NK-92 (cell line): Measurements from ENCODE around the gene MT1H.
"Not testable (repeated sequence)": the region's sequence is repeated elsewhere in the genome, so short reads cannot be mapped to it uniquely, and the experiment has no call there.

Experiments
- DNase-seq: peaks from one replicate; lab custom pipeline; 2025; ENCODE audit not compliant: unreplicated experiment; lab: John Stamatoyannopoulos, UW

MT1H gene

GRCh38 chr16:56669005-56669839 is at the start of gene MT1H:
Gene MT1H (plus strand): TSS chr16:56669814. CDS start chr16:56669885, 71 bp downstream.
- DNase-seq, result no peak

- no peak for DNase-seq
These were observed 49.2 kb upstream of the MT1H start for GRCh38 chr16:56620339-56620897.

GRCh38 chr16:56621665-56622445 is 47.8 kb upstream of the MT1H start:
- DNase-seq, result not testable (repeated sequence)

GRCh38 chr16:56623184-56623583 is 46.4 kb upstream of the MT1H start:
- not testable (repeated sequence) for DNase-seq

- DNase-seq, result no peak
These were observed 46.0 kb upstream of the MT1H start for GRCh38 chr16:56623637-56624036.

- DNase-seq, result no peak
These were observed 44.3 kb upstream of the MT1H start, which contains the start of gene MT1E for GRCh38 chr16:56625140-56625942. Gene MT1E (plus strand): TSS chr16:56625781. CDS start chr16:56625852, 71 bp downstream.

- no peak for DNase-seq
These were observed 43.5 kb upstream of the MT1H start for GRCh38 chr16:56625943-56626654.

GRCh38 chr16:56626685-56627084 is 42.9 kb upstream of the MT1H start:
- no peak for DNase-seq

GRCh38 chr16:56628486-56629350 is 40.9 kb upstream of the MT1H start:
- no peak for DNase-seq

GRCh38 chr16:56629531-56629930 is 40.1 kb upstream of the MT1H start:
- no peak for DNase-seq

- DNase-seq, result no peak
These were observed 39.5 kb upstream of the MT1H start for GRCh38 chr16:56630134-56630533.

- no peak for DNase-seq
These were observed 38.4 kb upstream of the MT1H start for GRCh38 chr16:56631197-56631596.

- DNase-seq, result no peak
These were observed 37.8 kb upstream of the MT1H start for GRCh38 chr16:56631832-56632155.

- DNase-seq, result no peak
These were observed 37.3 kb upstream of the MT1H start, which contains the start of gene MT1M for GRCh38 chr16:56632156-56632847. Gene MT1M (plus strand): TSS chr16:56632659. CDS start chr16:56632732, 73 bp downstream.

- no peak for DNase-seq
These were observed 36.7 kb upstream of the MT1H start for GRCh38 chr16:56632848-56633365.

GRCh38 chr16:56633535-56633934 is 36.1 kb upstream of the MT1H start:
- no peak for DNase-seq

GRCh38 chr16:56634715-56635440 is 34.7 kb upstream of the MT1H start:
- DNase-seq, result no peak

GRCh38 chr16:56635441-56635967 is 34.1 kb upstream of the MT1H start:
- no peak for DNase-seq
